Breast epithelium (tissue), 4 donors: Measurements from ENCODE around the gene PMPCA. TPM values are rescaled to one million over a fixed set of nuclear protein-coding genes. Genes with fewer than 3 reads are reported as not detected.

Source experiments
- DNase-seq, 2 donors: peaks; one replicate each; pipeline ENCODE4 v3.0.0-alpha.2; 2019; ENCODE audit warnings: low spot score in 2 of 2
- H3K27ac ChIP-seq, 2 donors: fragments of 200-600 bp; sonication (generic) in 1 of 2; one replicate each; pipeline ENCODE4 v1.5.1; 2016 to 2019; ENCODE audit warnings: mild to moderate bottlenecking in 1 of 2
- H3K27me3 ChIP-seq, 2 donors: fragments of 200-600 bp; sonication (generic) in 1 of 2; one replicate each; pipeline versions ENCODE4 v1.5.1 to v1.6.0; 2017 to 2019; ENCODE audit warnings: control low read depth in 1 of 2, mild to moderate bottlenecking in 1 of 2
- H3K36me3 ChIP-seq: fragments of 200-600 bp; one replicate; pipeline ENCODE4 v1.5.1; 2019
- H3K4me1 ChIP-seq, 2 donors: fragments of 200-600 bp; sonication (generic); one replicate each; pipeline ENCODE4 v1.5.1; 2016 to 2019; ENCODE audit warnings: control low read depth in 1 of 2
- H3K4me3 ChIP-seq, 3 donors: fragments of 200-600 bp; sonication (generic); 1 replicate in 2 of 3; 2 replicates in 1 of 3; pipeline ENCODE4 v1.5.1; 2016 to 2019; ENCODE audit warnings: mild to moderate bottlenecking in 3 of 3, moderate library complexity in 2 of 3
- H3K9me3 ChIP-seq, 2 donors: fragments of 200-600 bp; sonication (generic) in 1 of 2; one replicate each; pipeline ENCODE4 v1.5.1; 2016 to 2019; ENCODE audit warnings: control low read depth in 1 of 2
- POLR2A ChIP-seq: fragments of 450-650 bp; IDR thresholded peaks from one replicate; pipeline ENCODE4 v1.6.1; 2016; ENCODE audit warnings: antibody characterized with exemption, mild to moderate bottlenecking, moderate library complexity
- POLR2AphosphoS5 ChIP-seq, 3 donors: sonication (generic); formaldehyde crosslinking; IDR thresholded peaks; one replicate each; pipeline ENCODE4 v1.6.1; 2017; ENCODE audit warnings: antibody characterized with exemption in 3 of 3
- intact Hi-C: fragments of 100-400 bp; cut with DNase I; formaldehyde crosslinking; loops from one replicate; pipeline ENCODE4 v1.15.1; 2023; ENCODE audit warnings: low total_unique reads
- total RNA-seq, 3 donors: library from RNA; depleted of rRNA; stranded (reverse); fragments of >200 nt; gene quantifications; one replicate each; pipeline ENCODE4 v1.1.0, GENCODE V29; 2016
- TF ChIP-seq, protein P1 (sequence below), 3 donors: fragments of 450-650 bp; IDR thresholded peaks; one replicate each; pipeline ENCODE4 v1.5.1; 2016 to 2017; ENCODE audit warnings: antibody characterized with exemption in 3 of 3, mild to moderate bottlenecking in 3 of 3, moderate library complexity in 3 of 3

Gene PMPCA, protein sequence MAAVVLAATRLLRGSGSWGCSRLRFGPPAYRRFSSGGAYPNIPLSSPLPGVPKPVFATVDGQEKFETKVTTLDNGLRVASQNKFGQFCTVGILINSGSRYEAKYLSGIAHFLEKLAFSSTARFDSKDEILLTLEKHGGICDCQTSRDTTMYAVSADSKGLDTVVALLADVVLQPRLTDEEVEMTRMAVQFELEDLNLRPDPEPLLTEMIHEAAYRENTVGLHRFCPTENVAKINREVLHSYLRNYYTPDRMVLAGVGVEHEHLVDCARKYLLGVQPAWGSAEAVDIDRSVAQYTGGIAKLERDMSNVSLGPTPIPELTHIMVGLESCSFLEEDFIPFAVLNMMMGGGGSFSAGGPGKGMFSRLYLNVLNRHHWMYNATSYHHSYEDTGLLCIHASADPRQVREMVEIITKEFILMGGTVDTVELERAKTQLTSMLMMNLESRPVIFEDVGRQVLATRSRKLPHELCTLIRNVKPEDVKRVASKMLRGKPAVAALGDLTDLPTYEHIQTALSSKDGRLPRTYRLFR
- 10 to 100 TPM; 31.4 to 37.0 (median 35.1) TPM for total RNA-seq

DNA sequence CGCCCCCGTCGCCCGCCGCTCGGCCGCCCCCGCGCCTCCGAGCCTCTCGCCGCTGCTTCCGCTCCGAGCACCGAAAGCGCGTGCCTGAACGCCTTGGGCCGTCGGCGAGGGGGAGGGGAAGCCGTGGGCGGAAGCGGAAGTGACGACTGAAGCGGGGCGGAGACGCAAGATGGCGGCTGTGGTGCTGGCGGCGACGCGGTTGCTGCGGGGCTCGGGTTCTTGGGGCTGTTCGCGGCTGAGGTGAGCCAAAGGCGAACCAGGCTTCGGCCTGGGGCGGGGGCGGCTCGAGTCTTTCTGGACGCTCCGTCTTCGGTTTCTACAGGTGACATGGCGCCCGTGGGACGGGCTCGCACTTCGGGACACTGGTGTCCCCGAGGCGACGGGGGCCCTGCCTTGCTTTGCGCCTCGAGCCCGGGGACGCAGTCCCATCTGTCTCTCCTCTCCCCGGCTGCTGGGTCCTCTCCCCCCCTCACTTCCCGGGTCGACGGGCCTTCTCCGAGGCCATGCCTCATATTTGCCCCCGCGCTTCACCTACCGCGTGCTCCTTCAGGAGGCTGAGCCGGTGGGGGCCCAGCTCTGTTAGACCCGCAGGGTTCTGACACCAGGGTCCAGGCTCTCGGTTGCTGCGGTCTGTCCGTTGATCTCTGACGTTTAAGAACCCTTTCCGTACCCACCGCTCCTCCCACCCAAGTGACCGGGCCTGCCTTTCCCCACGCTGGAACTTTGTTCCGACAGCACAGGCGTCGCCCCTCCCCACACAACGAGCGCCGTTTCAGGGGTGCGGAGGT is at the start of gene PMPCA, which contains the start of gene ENTR1:
TSS of gene PMPCA (plus strand) at position 159 of the 788 bp plus-strand sequence. CDS start at position 170, 11 bp downstream.
TSS of gene ENTR1 (minus strand) at position 115 of the 788 bp plus-strand sequence. CDS start 217 bp downstream, outside the sequence.
- peaks cover 0 to 23% of the 10 kb centered on the region in 2 donors for H3K4me1 ChIP-seq
- intact Hi-C loops = no loop called here
- peak; percentile 80 to 91 for DNase-seq
- TF ChIP-seq POLR2A (peak; percentile 91), POLR2AphosphoS5 (IDR thresholded peaks at IDR 0.05) (peak; percentile 97 to 99 (median 98))
- TF ChIP-seq, protein P1, sequence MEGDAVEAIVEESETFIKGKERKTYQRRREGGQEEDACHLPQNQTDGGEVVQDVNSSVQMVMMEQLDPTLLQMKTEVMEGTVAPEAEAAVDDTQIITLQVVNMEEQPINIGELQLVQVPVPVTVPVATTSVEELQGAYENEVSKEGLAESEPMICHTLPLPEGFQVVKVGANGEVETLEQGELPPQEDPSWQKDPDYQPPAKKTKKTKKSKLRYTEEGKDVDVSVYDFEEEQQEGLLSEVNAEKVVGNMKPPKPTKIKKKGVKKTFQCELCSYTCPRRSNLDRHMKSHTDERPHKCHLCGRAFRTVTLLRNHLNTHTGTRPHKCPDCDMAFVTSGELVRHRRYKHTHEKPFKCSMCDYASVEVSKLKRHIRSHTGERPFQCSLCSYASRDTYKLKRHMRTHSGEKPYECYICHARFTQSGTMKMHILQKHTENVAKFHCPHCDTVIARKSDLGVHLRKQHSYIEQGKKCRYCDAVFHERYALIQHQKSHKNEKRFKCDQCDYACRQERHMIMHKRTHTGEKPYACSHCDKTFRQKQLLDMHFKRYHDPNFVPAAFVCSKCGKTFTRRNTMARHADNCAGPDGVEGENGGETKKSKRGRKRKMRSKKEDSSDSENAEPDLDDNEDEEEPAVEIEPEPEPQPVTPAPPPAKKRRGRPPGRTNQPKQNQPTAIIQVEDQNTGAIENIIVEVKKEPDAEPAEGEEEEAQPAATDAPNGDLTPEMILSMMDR (IDR thresholded peaks at IDR 0.05) = no peak
- H3K27me3 ChIP-seq = no peaks in the 10 kb centered on the region
- H3K36me3 ChIP-seq = no peaks in the 10 kb centered on the region
- H3K27ac ChIP-seq = peak within 1 kb of the TSS; percentile 90
- H3K9me3 ChIP-seq = no peaks in the 10 kb centered on the region
- peak within 1 kb of the TSS; percentile 92 to 100 (median 94) for H3K4me3 ChIP-seq

DNA sequence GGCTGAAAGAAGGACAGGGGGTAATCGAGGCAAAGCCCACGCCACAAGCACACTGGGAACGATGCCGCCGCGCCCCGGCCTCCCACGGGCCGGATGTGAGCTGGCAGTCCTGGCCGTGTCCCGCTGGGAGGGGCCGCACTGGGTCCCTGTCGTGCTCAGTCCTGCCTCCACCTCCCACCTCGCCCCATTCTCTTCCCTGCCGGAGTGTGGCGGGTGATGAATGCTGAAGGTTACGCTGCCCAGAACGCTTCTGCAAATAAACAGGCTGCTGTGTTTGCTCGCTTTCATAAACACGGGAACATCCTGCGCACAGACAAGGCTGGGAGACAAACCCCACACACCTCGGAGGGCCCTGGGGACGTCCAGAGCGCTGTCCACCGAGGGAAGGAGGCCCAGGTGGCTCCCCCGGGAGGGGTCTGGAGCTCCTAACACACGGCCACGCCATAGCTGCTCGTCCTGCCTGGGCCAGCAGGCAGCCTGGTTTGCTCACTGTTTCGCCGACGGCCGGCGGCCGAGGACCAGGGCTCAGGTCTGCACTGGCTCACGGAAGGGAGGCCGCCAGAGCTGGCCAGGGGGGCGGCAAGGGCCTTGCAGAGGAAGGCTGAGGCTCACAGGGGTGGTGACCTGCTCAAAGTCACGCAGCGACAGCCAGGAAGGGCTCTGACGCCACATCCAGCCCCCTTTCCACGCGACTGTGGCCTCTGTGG is 49.3 kb upstream of the PMPCA start:
- TF ChIP-seq POLR2A = no peak
- TF ChIP-seq POLR2AphosphoS5 (IDR thresholded peaks at IDR 0.05) = no peak
- TF ChIP-seq, protein P1 (IDR thresholded peaks at IDR 0.05) = no peak
- DNase-seq = no peak
- Histone ChIP-seq H3K4me3 (peak overlapping the region in 2 of 3 donors; percentile 5 to 40), H3K27me3 (no peaks in the 10 kb centered on the region), H3K9me3 (no peaks in the 10 kb centered on the region), H3K36me3 (no peaks in the 10 kb centered on the region), H3K27ac (peak overlapping the region; percentile 45 to 97), H3K4me1 (peaks cover 3 to 7% of the 10 kb centered on the region in 2 donors)
- intact Hi-C loops = loop anchor here (5.0 kb wide), 1 partner anchor 1291 kb away; no protein-coding TSS in a partner anchor

DNA sequence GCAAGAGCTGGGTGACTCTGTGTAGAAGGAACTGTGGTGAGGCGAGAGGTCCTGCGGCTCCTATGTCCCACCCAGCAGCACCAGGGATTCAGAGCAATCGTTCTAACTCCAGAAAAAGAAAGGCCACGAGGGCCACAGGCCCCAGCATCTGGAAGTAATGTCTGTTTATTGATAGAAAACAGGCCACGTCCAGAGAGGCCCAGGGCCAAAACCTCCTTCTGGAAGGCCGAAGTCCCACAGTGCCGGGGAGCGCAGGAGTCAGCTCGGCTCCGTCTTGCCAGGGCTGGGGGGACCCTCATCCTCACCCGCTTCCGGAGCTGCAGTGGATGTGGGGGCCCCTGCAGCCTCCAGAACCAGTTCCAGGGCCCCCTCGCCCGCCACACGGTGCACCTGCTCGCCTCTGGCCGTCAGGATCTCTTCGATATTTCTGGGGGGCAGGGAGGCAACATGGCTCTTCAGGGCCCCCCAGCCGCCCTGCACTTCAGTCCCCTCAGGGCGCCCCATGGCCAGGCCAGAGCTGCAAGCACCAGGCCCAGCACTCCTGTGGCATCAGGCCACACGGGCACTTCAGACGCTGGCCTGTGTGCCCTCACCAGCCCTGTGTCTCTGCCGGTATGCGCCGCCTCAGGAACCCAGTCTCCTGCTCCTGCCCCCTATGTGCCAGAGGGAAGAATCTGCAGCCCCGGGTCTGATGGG is 48.6 kb upstream of the PMPCA start:
- Histone ChIP-seq H3K4me1 (peaks cover 3 to 7% of the 10 kb centered on the region in 2 donors), H3K9me3 (no peaks in the 10 kb centered on the region), H3K27me3 (no peaks in the 10 kb centered on the region), H3K36me3 (no peaks in the 10 kb centered on the region), H3K4me3 (peak overlapping the region in 2 of 3 donors; percentile 5 to 94), H3K27ac (peak overlapping the region in 1 of 2 donors; percentile 97)
- TF ChIP-seq POLR2AphosphoS5 (IDR thresholded peaks at IDR 0.05) = no peak
- TF ChIP-seq, protein P1 (IDR thresholded peaks at IDR 0.05) = no peak
- no peak for TF ChIP-seq POLR2A
- DNase-seq = no peak
- intact Hi-C loops = loop anchor here (5.0 kb wide), 1 partner anchor 1290 kb away; no protein-coding TSS in a partner anchor

DNA sequence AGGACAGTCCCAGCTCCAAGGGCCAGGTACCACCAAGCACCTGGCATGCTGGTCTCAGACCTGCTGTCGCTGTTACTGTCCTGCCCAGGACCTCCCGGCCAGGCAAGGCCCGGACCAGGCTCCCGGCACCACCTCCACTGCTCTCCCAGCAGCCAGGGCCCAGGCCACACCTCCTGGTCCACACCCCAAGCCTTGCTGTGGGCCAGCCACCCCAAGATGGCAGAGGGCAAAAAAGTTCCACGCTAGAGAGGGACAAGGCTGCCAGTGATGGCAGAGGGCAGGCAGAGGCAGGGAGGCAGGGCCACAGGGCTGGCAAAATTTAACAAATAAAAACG is 48.0 kb upstream of the PMPCA start:
- no peaks in the 10 kb centered on the region for H3K27me3 ChIP-seq
- peaks cover 3 to 7% of the 10 kb centered on the region in 2 donors for H3K4me1 ChIP-seq
- no peak for DNase-seq
- TF ChIP-seq, protein P1 (IDR thresholded peaks at IDR 0.05) = no peak
- TF ChIP-seq POLR2A (no peak), POLR2AphosphoS5 (IDR thresholded peaks at IDR 0.05) (no peak)
- H3K4me3 ChIP-seq = peak overlapping the region in 1 of 3 donors; percentile 94
- no peaks in the 10 kb centered on the region for H3K36me3 ChIP-seq
- no peaks in the 10 kb centered on the region for H3K9me3 ChIP-seq
- intact Hi-C loops = loop anchor here (5.0 kb wide), 1 partner anchor 1290 kb away; no protein-coding TSS in a partner anchor
- H3K27ac ChIP-seq = peak overlapping the region; percentile 80 to 97
